HEK293 (cell line): ENCODE measurements around the gene CCDC13.

Source experiments
- CTCF ChIA-PET: fragments of 350-600 bp; formaldehyde crosslinking; extraction: SDS; loops from one replicate; lab custom pipeline; 2021; ENCODE audit warnings: antibody characterized with exemption; lab: Yijun Ruan, JAX
- POLR2A ChIA-PET: fragments of 300-600 bp; formaldehyde crosslinking; extraction: SDS; loops from one replicate; lab custom pipeline; 2020; ENCODE audit warnings: antibody characterized with exemption, inconsistent platforms; lab: Yijun Ruan, JAX
- H3K27ac ChIP-seq: fragments of 200-500 bp; sonication (Bioruptor generic); 2 replicates; pipeline ENCODE4 v1.5.1; 2014; ENCODE audit warnings: low read depth, low read length, control low read depth, inconsistent platforms; ENCODE audit errors: extremely low read depth
- H3K36me3 ChIP-seq, 2 experiments: fragments of 200-500 bp in 1 of 2; sonication (Bioruptor generic) in 1 of 2; 1 replicate in 1 of 2; 2 replicates in 1 of 2; pipeline ENCODE4 v1.5.1; 2014 to 2017; ENCODE audit warnings: inconsistent platforms in 2 of 2, low read length in 2 of 2; ENCODE audit not compliant: control insufficient read depth in 2 of 2, insufficient read depth in 1 of 2
- H3K4me1 ChIP-seq: fragments of 200-500 bp; sonication (Bioruptor generic); 2 replicates; pipeline ENCODE4 v1.5.1; 2014; ENCODE audit warnings: mild to moderate bottlenecking, low read length, inconsistent platforms; ENCODE audit not compliant: control insufficient read depth, insufficient read depth
- H3K4me3 ChIP-seq: 2 replicates; pipeline ENCODE4 v1.5.1; 2011; ENCODE audit warnings: low read depth, mild to moderate bottlenecking, control low read depth, low read length, moderate library complexity
- H3K9me3 ChIP-seq: fragments of 200-500 bp; sonication (Bioruptor generic); 2 replicates; pipeline ENCODE4 v1.5.1; 2014; ENCODE audit warnings: low read depth, low read length, inconsistent platforms; ENCODE audit not compliant: control insufficient read depth, insufficient read depth
- TCF7L2 ChIP-seq: IDR thresholded peaks from 2 replicates; pipeline ENCODE4 v1.6.1; 2011; ENCODE audit warnings: low read depth, mild to moderate bottlenecking, inconsistent platforms, low read length, moderate library complexity, borderline replicate concordance
- ZNF133 ChIP-seq: fragments of 450-650 bp; formaldehyde crosslinking; IDR thresholded peaks from 2 replicates; pipeline ENCODE4 v1.5.1; 2016; ENCODE audit warnings: missing biosample characterization, missing genetic modification characterization
- ZNF324 ChIP-seq: fragments of 450-650 bp; formaldehyde crosslinking; IDR thresholded peaks from 2 replicates; pipeline ENCODE4 v1.5.1; 2016; ENCODE audit warnings: missing biosample characterization, missing genetic modification characterization
- ZNF530 ChIP-seq: fragments of 450-650 bp; formaldehyde crosslinking; IDR thresholded peaks from 2 replicates; pipeline ENCODE4 v1.5.1; 2016; ENCODE audit warnings: low read depth, missing biosample characterization, missing genetic modification characterization
- ZNF561 ChIP-seq: fragments of 450-650 bp; IDR thresholded peaks from 2 replicates; pipeline ENCODE4 v1.5.1; 2018; ENCODE audit warnings: missing biosample characterization, missing genetic modification characterization, borderline replicate concordance
- ZNF571 ChIP-seq: fragments of 450-650 bp; formaldehyde crosslinking; IDR thresholded peaks from 2 replicates; pipeline ENCODE4 v1.5.0; 2017; ENCODE audit warnings: missing biosample characterization, missing genetic modification characterization
- ZNF701 ChIP-seq: fragments of 450-650 bp; formaldehyde crosslinking; IDR thresholded peaks from 2 replicates; pipeline ENCODE4 v1.5.1; 2016; ENCODE audit warnings: missing biosample characterization, missing genetic modification characterization
- TF ChIP-seq, protein P1 (sequence below): fragments of 450-650 bp; formaldehyde crosslinking; IDR thresholded peaks from 2 replicates; pipeline ENCODE4 v1.5.1; 2016; ENCODE audit warnings: missing biosample characterization, missing genetic modification characterization
- TF ChIP-seq, protein P2 (sequence below): fragments of 450-650 bp; formaldehyde crosslinking; IDR thresholded peaks from 2 replicates; pipeline ENCODE4 v1.5.1; 2017; ENCODE audit warnings: missing biosample characterization, missing genetic modification characterization
- TF ChIP-seq, protein P3 (sequence below): fragments of 450-650 bp; formaldehyde crosslinking; IDR thresholded peaks from 2 replicates; pipeline ENCODE4 v1.5.1; 2016; ENCODE audit warnings: missing biosample characterization, missing genetic modification characterization
- TF ChIP-seq, protein P4 (sequence below): fragments of 450-650 bp; formaldehyde crosslinking; IDR thresholded peaks from 2 replicates; pipeline ENCODE4 v1.5.1; 2016; ENCODE audit warnings: missing biosample characterization, missing genetic modification characterization, low read depth
- TF ChIP-seq, protein P5 (sequence below): fragments of 450-650 bp; formaldehyde crosslinking; IDR thresholded peaks from 2 replicates; pipeline ENCODE4 v1.5.1; 2016; ENCODE audit warnings: missing biosample characterization, missing genetic modification characterization
- TF ChIP-seq, protein P6 (sequence below): fragments of 450-650 bp; formaldehyde crosslinking; IDR thresholded peaks from 2 replicates; pipeline ENCODE4 v1.5.1; 2016; ENCODE audit warnings: missing biosample characterization, missing genetic modification characterization

CCDC13 gene

DNA sequence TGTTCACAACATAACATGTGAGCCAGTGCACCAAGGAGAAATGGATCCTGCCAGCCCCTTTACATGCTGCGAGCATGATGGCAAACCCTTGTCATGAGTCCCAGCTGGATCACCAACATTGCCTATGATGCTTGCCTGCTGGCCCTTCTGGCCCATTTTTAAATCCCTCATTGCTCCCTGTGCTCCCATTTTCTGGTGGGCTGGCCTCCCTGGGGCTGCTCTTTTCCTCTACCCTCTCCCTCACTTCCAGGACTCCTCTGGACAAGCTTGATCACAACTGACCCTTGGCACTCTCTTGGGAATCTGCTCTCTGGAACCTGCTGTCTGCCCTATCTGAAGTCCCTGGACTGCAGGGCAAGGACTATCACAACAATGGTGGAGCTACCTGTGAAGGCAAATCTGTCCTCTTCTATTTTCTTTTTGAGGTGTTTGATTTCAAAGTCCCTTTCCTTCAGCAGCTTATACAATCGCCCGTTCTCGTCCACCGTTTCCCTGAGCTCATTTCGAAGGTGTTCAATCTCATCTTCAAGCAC lies 16.3 kb downstream of the CCDC13 start:
- no peak overlapping the region for H3K4me3 ChIP-seq
- no peaks in the 10 kb centered on the region for H3K9me3 ChIP-seq
- TF ChIP-seq, protein P1, sequence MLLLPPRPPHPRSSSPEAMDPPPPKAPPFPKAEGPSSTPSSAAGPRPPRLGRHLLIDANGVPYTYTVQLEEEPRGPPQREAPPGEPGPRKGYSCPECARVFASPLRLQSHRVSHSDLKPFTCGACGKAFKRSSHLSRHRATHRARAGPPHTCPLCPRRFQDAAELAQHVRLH (tag by site-specific recombination) = no peak
- TF ChIP-seq, protein P2, sequence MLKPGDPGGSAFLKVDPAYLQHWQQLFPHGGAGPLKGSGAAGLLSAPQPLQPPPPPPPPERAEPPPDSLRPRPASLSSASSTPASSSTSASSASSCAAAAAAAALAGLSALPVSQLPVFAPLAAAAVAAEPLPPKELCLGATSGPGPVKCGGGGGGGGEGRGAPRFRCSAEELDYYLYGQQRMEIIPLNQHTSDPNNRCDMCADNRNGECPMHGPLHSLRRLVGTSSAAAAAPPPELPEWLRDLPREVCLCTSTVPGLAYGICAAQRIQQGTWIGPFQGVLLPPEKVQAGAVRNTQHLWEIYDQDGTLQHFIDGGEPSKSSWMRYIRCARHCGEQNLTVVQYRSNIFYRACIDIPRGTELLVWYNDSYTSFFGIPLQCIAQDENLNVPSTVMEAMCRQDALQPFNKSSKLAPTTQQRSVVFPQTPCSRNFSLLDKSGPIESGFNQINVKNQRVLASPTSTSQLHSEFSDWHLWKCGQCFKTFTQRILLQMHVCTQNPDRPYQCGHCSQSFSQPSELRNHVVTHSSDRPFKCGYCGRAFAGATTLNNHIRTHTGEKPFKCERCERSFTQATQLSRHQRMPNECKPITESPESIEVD = no peak
- no peak for TF ChIP-seq ZNF324 (tag by site-specific recombination)
- no peak for TF ChIP-seq ZNF571 (tag by site-specific recombination)
- no peak for TF ChIP-seq TCF7L2
- TF ChIP-seq, protein P3, sequence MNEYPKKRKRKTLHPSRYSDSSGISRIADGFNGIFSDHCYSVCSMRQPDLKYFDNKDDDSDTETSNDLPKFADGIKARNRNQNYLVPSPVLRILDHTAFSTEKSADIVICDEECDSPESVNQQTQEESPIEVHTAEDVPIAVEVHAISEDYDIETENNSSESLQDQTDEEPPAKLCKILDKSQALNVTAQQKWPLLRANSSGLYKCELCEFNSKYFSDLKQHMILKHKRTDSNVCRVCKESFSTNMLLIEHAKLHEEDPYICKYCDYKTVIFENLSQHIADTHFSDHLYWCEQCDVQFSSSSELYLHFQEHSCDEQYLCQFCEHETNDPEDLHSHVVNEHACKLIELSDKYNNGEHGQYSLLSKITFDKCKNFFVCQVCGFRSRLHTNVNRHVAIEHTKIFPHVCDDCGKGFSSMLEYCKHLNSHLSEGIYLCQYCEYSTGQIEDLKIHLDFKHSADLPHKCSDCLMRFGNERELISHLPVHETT (tag by site-specific recombination) = no peak
- ChIA-PET CTCF (interaction anchor here (0.6 to 2.0 kb wide), 7 partner anchors 9 to 218 kb away, joined by 3 to 5 read pairs (median 4); no protein-coding TSS in a partner anchor), POLR2A (no interaction called here)
- no peaks in the 10 kb centered on the region for H3K4me1 ChIP-seq
- H3K27ac ChIP-seq = no peak overlapping the region
- no peaks in the 10 kb centered on the region for H3K36me3 ChIP-seq

DNA sequence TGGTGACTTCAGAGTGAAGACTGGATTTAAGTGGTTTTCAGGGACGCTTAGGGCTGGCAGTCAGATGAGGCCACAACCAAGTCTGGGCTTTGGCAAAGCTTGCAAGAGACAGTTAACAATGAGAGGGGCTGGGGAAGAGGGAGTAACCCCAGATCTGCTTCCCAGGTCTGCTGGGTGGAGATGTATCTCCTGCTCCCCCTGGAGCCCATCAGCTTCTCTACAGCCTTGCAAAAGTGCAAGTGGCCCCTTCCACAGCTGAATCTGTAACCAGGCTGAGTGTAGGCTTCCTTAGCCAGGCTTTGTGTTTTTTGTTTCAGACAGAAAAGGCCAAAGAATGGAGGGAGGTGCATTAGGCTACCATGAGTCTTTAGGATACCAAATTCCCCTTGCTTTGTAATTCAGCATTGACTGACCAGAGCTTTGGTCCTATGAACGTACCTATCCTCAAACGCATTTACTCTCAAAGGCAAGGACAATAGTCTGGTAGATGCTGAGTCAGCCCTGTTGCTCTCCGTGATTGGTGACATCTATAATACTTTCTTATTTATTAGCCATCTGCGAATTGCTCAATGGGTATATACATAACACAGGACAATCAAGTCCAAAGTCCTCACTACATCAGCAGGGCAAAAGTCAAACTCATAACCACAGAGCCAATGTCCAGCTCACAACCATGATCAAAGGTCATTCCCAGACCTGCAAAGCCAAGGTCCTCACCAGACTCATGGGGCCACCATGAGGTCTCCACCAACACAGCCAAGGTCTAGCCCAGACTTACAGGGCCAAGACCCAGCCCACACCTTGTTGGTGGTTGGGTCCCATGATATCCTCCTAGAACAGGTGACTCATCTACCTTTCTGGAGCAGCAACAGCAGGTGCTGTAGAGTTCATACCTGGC lies 17.1 kb downstream of the CCDC13 start:
- H3K27ac ChIP-seq = no peak overlapping the region
- H3K9me3 ChIP-seq = no peaks in the 10 kb centered on the region
- TF ChIP-seq, protein P4, sequence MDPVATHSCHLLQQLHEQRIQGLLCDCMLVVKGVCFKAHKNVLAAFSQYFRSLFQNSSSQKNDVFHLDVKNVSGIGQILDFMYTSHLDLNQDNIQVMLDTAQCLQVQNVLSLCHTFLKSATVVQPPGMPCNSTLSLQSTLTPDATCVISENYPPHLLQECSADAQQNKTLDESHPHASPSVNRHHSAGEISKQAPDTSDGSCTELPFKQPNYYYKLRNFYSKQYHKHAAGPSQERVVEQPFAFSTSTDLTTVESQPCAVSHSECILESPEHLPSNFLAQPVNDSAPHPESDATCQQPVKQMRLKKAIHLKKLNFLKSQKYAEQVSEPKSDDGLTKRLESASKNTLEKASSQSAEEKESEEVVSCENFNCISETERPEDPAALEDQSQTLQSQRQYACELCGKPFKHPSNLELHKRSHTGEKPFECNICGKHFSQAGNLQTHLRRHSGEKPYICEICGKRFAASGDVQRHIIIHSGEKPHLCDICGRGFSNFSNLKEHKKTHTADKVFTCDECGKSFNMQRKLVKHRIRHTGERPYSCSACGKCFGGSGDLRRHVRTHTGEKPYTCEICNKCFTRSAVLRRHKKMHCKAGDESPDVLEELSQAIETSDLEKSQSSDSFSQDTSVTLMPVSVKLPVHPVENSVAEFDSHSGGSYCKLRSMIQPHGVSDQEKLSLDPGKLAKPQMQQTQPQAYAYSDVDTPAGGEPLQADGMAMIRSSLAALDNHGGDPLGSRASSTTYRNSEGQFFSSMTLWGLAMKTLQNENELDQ (tag by site-specific recombination) = no peak
- TF ChIP-seq, protein P5, sequence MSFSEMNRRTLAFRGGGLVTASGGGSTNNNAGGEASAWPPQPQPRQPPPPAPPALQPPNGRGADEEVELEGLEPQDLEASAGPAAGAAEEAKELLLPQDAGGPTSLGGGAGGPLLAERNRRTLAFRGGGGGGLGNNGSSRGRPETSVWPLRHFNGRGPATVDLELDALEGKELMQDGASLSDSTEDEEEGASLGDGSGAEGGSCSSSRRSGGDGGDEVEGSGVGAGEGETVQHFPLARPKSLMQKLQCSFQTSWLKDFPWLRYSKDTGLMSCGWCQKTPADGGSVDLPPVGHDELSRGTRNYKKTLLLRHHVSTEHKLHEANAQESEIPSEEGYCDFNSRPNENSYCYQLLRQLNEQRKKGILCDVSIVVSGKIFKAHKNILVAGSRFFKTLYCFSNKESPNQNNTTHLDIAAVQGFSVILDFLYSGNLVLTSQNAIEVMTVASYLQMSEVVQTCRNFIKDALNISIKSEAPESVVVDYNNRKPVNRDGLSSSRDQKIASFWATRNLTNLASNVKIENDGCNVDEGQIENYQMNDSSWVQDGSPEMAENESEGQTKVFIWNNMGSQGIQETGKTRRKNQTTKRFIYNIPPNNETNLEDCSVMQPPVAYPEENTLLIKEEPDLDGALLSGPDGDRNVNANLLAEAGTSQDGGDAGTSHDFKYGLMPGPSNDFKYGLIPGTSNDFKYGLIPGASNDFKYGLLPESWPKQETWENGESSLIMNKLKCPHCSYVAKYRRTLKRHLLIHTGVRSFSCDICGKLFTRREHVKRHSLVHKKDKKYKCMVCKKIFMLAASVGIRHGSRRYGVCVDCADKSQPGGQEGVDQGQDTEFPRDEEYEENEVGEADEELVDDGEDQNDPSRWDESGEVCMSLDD (tag by site-specific recombination) = no peak
- TF ChIP-seq ZNF701 (tag by site-specific recombination) (no peak), ZNF530 (tag by site-specific recombination) (no peak), ZNF561 (tag by site-specific recombination) (no peak), ZNF133 (tag by site-specific recombination) (peak; percentile 45; the same call in 1 of the 2 replicates)
- TF ChIP-seq, protein P6, sequence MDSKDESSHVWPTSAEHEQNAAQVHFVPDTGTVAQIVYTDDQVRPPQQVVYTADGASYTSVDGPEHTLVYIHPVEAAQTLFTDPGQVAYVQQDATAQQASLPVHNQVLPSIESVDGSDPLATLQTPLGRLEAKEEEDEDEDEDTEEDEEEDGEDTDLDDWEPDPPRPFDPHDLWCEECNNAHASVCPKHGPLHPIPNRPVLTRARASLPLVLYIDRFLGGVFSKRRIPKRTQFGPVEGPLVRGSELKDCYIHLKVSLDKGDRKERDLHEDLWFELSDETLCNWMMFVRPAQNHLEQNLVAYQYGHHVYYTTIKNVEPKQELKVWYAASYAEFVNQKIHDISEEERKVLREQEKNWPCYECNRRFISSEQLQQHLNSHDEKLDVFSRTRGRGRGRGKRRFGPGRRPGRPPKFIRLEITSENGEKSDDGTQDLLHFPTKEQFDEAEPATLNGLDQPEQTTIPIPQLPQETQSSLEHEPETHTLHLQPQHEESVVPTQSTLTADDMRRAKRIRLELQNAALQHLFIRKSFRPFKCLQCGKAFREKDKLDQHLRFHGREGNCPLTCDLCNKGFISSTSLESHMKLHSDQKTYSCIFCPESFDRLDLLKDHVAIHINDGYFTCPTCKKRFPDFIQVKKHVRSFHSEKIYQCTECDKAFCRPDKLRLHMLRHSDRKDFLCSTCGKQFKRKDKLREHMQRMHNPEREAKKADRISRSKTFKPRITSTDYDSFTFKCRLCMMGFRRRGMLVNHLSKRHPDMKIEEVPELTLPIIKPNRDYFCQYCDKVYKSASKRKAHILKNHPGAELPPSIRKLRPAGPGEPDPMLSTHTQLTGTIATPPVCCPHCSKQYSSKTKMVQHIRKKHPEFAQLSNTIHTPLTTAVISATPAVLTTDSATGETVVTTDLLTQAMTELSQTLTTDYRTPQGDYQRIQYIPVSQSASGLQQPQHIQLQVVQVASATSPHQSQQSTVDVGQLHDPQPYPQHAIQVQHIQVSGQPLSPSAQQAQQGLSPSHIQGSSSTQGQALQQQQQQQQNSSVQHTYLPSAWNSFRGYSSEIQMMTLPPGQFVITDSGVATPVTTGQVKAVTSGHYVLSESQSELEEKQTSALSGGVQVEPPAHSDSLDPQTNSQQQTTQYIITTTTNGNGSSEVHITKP = no peak
- POLR2A ChIA-PET = no interaction called here
- no peak overlapping the region for H3K4me3 ChIP-seq
- CTCF ChIA-PET = interaction anchor here (0.6 to 2.0 kb wide), 7 partner anchors 9 to 526 kb away, joined by 3 to 5 read pairs (median 4); no protein-coding TSS in a partner anchor
- H3K36me3 ChIP-seq = no peaks in the 10 kb centered on the region
- no peaks in the 10 kb centered on the region for H3K4me1 ChIP-seq
